GM12878 (cell line): ENCODE measurements around the gene RFFL.

Source experiments
- CEBPB ChIP-seq, 2 experiments: fragments of 150-350 bp in 1 of 2; IDR thresholded peaks; 2 replicates each; pipeline ENCODE4 v1.6.1; 2012 to 2014; ENCODE audit warnings: low read depth in 2 of 2, low read length in 2 of 2, borderline replicate concordance in 1 of 2, inconsistent platforms in 1 of 2
- CTCF ChIP-seq, 3 experiments: IDR thresholded peaks in 2 of 3; conservative IDR thresholded peaks in 1 of 3; 2 replicates each; pipeline ENCODE4 v1.5.1; 2011; ENCODE audit warnings: low read depth in 3 of 3, low read length in 3 of 3, mild to moderate bottlenecking in 3 of 3, control low read depth in 2 of 3, moderate library complexity in 2 of 3, inconsistent platforms in 1 of 3, mixed read lengths in 1 of 3; ENCODE audit not compliant: control insufficient read depth in 2 of 3, insufficient read depth in 1 of 3; ENCODE audit errors: extremely low read depth in 1 of 3
- EP300 ChIP-seq, 2 experiments: fragments of 150-350 bp in 1 of 2; IDR thresholded peaks; 2 replicates each; pipeline ENCODE4 v1.6.1; 2011 to 2012; ENCODE audit warnings: low read depth in 2 of 2, low read length in 2 of 2, borderline replicate concordance in 1 of 2, improper control_type of control experiment in 1 of 2, inconsistent platforms in 1 of 2; ENCODE audit not compliant: control insufficient read depth in 1 of 2
- EZH2 ChIP-seq: IDR thresholded peaks from 2 replicates; pipeline ENCODE4 v1.6.1; 2012; ENCODE audit warnings: low read depth, mild to moderate bottlenecking, control low read depth, inconsistent platforms, low read length, borderline replicate concordance; ENCODE audit not compliant: control insufficient read depth
- POLR2A ChIP-seq: IDR thresholded peaks from 2 replicates; pipeline ENCODE4 v1.6.1; 2011; ENCODE audit warnings: low read depth, mild to moderate bottlenecking, low read length
- RAD21 ChIP-seq: IDR thresholded peaks from 2 replicates; pipeline ENCODE4 v1.6.1; 2011; ENCODE audit warnings: mild to moderate bottlenecking, low read depth, low read length, moderate library complexity; ENCODE audit not compliant: insufficient read depth
- SPI1 ChIP-seq: IDR thresholded peaks from 2 replicates; pipeline ENCODE4 v1.6.1; 2011; ENCODE audit warnings: low read depth, mild to moderate bottlenecking, low read length, moderate library complexity, borderline replicate concordance; ENCODE audit not compliant: insufficient read depth
- TARDBP ChIP-seq: IDR thresholded peaks from 2 replicates; pipeline ENCODE4 v1.6.1; 2016; ENCODE audit warnings: borderline replicate concordance
- TF ChIP-seq, protein P1 (sequence below): fragments of 450-650 bp; IDR thresholded peaks from 2 replicates; pipeline ENCODE4 v1.6.1; 2017; ENCODE audit warnings: mild to moderate bottlenecking

DNA sequence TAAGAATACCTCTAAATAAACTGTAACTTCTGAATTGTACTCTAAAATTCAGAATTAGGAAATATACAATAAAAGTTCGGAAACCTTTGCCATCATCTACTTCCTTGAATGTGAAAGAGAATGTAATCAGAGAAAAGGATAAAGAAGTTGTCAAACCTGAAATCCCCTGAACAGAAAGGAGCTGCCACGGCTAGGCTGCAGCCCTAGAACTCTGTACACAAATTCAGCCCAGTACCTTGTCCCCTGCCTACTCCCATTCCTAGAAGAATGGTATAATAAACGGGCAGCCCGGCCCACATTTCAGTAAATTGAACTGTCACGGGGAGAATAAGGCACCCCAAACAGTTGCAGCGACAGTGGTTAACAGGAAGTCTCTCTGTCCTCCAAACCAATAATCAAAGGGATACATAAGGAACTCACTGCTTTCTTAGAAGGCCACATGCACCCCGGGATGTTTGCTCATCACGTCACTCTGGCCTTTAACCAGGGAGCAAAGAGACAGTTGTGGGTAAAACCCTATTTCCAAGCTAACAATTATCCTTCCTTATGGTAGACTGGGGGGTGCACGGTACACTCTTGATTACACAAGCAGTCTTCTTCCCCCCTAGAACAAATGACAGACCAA is 24.3 kb upstream of the RFFL start:
- TF ChIP-seq TARDBP = no peak
- TF ChIP-seq, protein P1, sequence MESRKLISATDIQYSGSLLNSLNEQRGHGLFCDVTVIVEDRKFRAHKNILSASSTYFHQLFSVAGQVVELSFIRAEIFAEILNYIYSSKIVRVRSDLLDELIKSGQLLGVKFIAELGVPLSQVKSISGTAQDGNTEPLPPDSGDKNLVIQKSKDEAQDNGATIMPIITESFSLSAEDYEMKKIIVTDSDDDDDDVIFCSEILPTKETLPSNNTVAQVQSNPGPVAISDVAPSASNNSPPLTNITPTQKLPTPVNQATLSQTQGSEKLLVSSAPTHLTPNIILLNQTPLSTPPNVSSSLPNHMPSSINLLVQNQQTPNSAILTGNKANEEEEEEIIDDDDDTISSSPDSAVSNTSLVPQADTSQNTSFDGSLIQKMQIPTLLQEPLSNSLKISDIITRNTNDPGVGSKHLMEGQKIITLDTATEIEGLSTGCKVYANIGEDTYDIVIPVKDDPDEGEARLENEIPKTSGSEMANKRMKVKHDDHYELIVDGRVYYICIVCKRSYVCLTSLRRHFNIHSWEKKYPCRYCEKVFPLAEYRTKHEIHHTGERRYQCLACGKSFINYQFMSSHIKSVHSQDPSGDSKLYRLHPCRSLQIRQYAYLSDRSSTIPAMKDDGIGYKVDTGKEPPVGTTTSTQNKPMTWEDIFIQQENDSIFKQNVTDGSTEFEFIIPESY = no peak
- TF ChIP-seq CEBPB (IDR thresholded peaks at IDR 0.05; ENCODE audit: borderline replicate concordance in 1 of 2, low read depth in 2 of 2, low read length in 2 of 2) = no peak
- TF ChIP-seq CTCF (IDR thresholded peaks at IDR 0.05 in 2 of 3, conservative IDR thresholded peaks at IDR 0.05 in 1 of 3; ENCODE audit: control insufficient read depth in 2 of 3, extremely low read depth in 1 of 3, insufficient read depth in 1 of 3, low read depth in 3 of 3, low read length in 3 of 3) = no peak
- no peak for TF ChIP-seq POLR2A
- no peak; the same call in 1 of the 2 replicates for TF ChIP-seq SPI1
- TF ChIP-seq EP300 (IDR thresholded peaks at IDR 0.05; ENCODE audit: borderline replicate concordance in 1 of 2, control insufficient read depth in 1 of 2, low read depth in 2 of 2, low read length in 2 of 2) = no peak
- no peak for TF ChIP-seq EZH2
- TF ChIP-seq RAD21 = no peak
